SK-N-SH (cell line): ENCODE measurements around the gene TEK. TPM values are rescaled to one million over a fixed set of nuclear protein-coding genes. Genes with fewer than 3 reads are reported as not detected.

ENCODE experiments used
- CTCF ChIA-PET: fragments of 300-600, 350-600 bp; formaldehyde crosslinking; extraction: SDS; loops from one replicate; lab custom pipeline; 2021; lab: Yijun Ruan, JAX
- POLR2A ChIA-PET: fragments of 350-600 bp; sonication (Branson Sonifier 250); formaldehyde crosslinking; extraction: SDS; loops from one replicate; lab custom pipeline; 2020; ENCODE audit warnings: antibody characterized with exemption, inconsistent platforms; lab: Yijun Ruan, JAX
- DNase-seq: peaks from one replicate; pipeline ENCODE4 v3.0.0; 2012
- H2AFZ ChIP-seq: fragments of 200-600 bp; sonication (generic); 2 replicates; pipeline ENCODE4 v1.8.1; 2016; ENCODE audit warnings: antibody characterized with exemption, mild to moderate bottlenecking, low read depth
- H3F3A ChIP-seq: fragments of 200-600 bp; sonication (generic); replicated peaks from 2 replicates; pipeline ENCODE3; 2016; ENCODE audit warnings: antibody characterized with exemption, mild to moderate bottlenecking; ENCODE audit not compliant: insufficient read depth
- H3K27ac ChIP-seq, 2 experiments: fragments of 200-500 bp in 1 of 2; fragments of 200-600 bp in 1 of 2; sonication (Bioruptor generic) in 1 of 2; sonication (generic), shearing (Covaris generic) in 1 of 2; 2 replicates each; pipeline versions ENCODE4 v1.5.1 to v1.6.1; 2014 to 2016; ENCODE audit warnings: low read depth in 2 of 2, inconsistent platforms in 1 of 2, low read length in 1 of 2, mild to moderate bottlenecking in 1 of 2, mixed read lengths in 1 of 2
- H3K27me3 ChIP-seq: fragments of 200-600 bp; sonication (generic), shearing (Covaris generic); 2 replicates; pipeline ENCODE4 v1.6.1; 2016; ENCODE audit warnings: mixed run types; ENCODE audit not compliant: insufficient read depth
- H3K36me3 ChIP-seq, 2 experiments: fragments of 200-500 bp in 1 of 2; fragments of 200-600 bp in 1 of 2; sonication (Bioruptor generic) in 1 of 2; sonication (generic) in 1 of 2; replicated peaks in 1 of 2; 2 replicates each; pipeline versions ENCODE3 to v1.5.1; 2014 to 2016; ENCODE audit warnings: low read length in 1 of 2, mild to moderate bottlenecking in 1 of 2; ENCODE audit not compliant: insufficient read depth in 2 of 2, control insufficient read depth in 1 of 2
- H3K4me1 ChIP-seq, 2 experiments: fragments of 200-500 bp in 1 of 2; fragments of 200-600 bp in 1 of 2; sonication (Bioruptor generic) in 1 of 2; sonication (generic), shearing (Covaris generic) in 1 of 2; 2 replicates each; pipeline versions ENCODE4 v1.5.1 to v1.6.1; 2014 to 2016; ENCODE audit warnings: low read depth in 1 of 2, low read length in 1 of 2, mixed run types in 1 of 2; ENCODE audit not compliant: insufficient read depth in 2 of 2, control insufficient read depth in 1 of 2
- H3K4me2 ChIP-seq: fragments of 200-600 bp; sonication (generic), shearing (Covaris generic); 2 replicates; pipeline ENCODE4 v1.6.1; 2017; ENCODE audit warnings: mixed run types
- H3K4me3 ChIP-seq, 2 experiments: fragments of 200-500 bp in 1 of 2; fragments of 200-600 bp in 1 of 2; sonication (Bioruptor generic) in 1 of 2; sonication (generic), shearing (Covaris generic) in 1 of 2; 2 replicates each; pipeline versions ENCODE4 v1.5.1 to v1.8.1; 2014 to 2016; ENCODE audit warnings: low read depth in 2 of 2, inconsistent platforms in 1 of 2, low read length in 1 of 2, mild to moderate bottlenecking in 1 of 2, mixed read lengths in 1 of 2, moderate library complexity in 1 of 2
- H3K79me2 ChIP-seq: fragments of 200-600 bp; sonication (generic); 2 replicates; pipeline ENCODE4 v1.8.1; 2017; ENCODE audit warnings: mild to moderate bottlenecking; ENCODE audit not compliant: insufficient read depth
- H3K9ac ChIP-seq: fragments of 200-600 bp; sonication (generic); 2 replicates; pipeline ENCODE4 v1.6.1; 2017; ENCODE audit warnings: mixed run types
- H3K9me2 ChIP-seq: fragments of 200-600 bp; sonication (generic); 2 replicates; pipeline ENCODE4 v1.6.1; 2017; ENCODE audit warnings: mixed run types
- H3K9me3 ChIP-seq: fragments of 200-600 bp; sonication (generic); 2 replicates; pipeline ENCODE4 v1.6.1; 2017; ENCODE audit warnings: mixed run types, mild to moderate bottlenecking, moderate library complexity
- H4K20me1 ChIP-seq: fragments of 200-600 bp; sonication (generic); 2 replicates; pipeline ENCODE4 v1.6.1; 2017; ENCODE audit warnings: mild to moderate bottlenecking, mixed run types; ENCODE audit not compliant: insufficient read depth
- ELF1 ChIP-seq: IDR thresholded peaks from 2 replicates; pipeline ENCODE4 v1.4.0; 2012
- EZH2phosphoT487 ChIP-seq: fragments of 200-600 bp; sonication (generic); IDR thresholded peaks from 2 replicates; pipeline ENCODE4 v1.6.1; 2017; ENCODE audit warnings: low read depth, mixed run types, mild to moderate bottlenecking, antibody characterized with exemption, moderate library complexity, borderline replicate concordance
- FOXJ3 ChIP-seq: sonication (generic); formaldehyde crosslinking; IDR thresholded peaks from 2 replicates; pipeline ENCODE4 v1.5.1; 2020; ENCODE audit warnings: mild to moderate bottlenecking, missing genetic modification reagents
- FOXM1 ChIP-seq: IDR thresholded peaks from 2 replicates; pipeline ENCODE4 v1.4.0; 2012; ENCODE audit warnings: low read depth, mild to moderate bottlenecking
- GABPA ChIP-seq: IDR thresholded peaks from 2 replicates; pipeline ENCODE4 v1.4.0; 2012; ENCODE audit warnings: low read depth, mild to moderate bottlenecking
- GATA2 ChIP-seq: sonication (generic); formaldehyde crosslinking; IDR thresholded peaks from 2 replicates; pipeline ENCODE4 v1.5.0; 2020; ENCODE audit warnings: mild to moderate bottlenecking, missing genetic modification reagents
- JUND ChIP-seq: IDR thresholded peaks from 2 replicates; pipeline ENCODE4 v1.4.0; 2012
- MXI1 ChIP-seq: IDR thresholded peaks from 2 replicates; pipeline ENCODE4 v1.6.1; 2012; ENCODE audit warnings: mild to moderate bottlenecking, low read depth, low read length, improper control_type of control experiment
- NFIC ChIP-seq: IDR thresholded peaks from 2 replicates; pipeline ENCODE4 v1.4.0; 2012; ENCODE audit warnings: borderline replicate concordance
- RAD21 ChIP-seq: IDR thresholded peaks from 2 replicates; pipeline ENCODE4 v1.6.1; 2012; ENCODE audit warnings: mild to moderate bottlenecking, low read length
- RCOR1 ChIP-seq: fragments of 150-350 bp; IDR thresholded peaks from 2 replicates; pipeline ENCODE4 v1.6.1; 2017; ENCODE audit warnings: antibody characterized with exemption, low read length
- SIN3A ChIP-seq: IDR thresholded peaks from 2 replicates; pipeline ENCODE4 v1.6.1; 2012; ENCODE audit warnings: low read depth, mild to moderate bottlenecking, low read length, moderate library complexity, borderline replicate concordance
- SMC3 ChIP-seq: IDR thresholded peaks from 2 replicates; pipeline ENCODE4 v1.6.1; 2012; ENCODE audit warnings: low read depth, low read length, improper control_type of control experiment
- TAF1 ChIP-seq: IDR thresholded peaks from 2 replicates; pipeline ENCODE4 v1.6.1; 2012; ENCODE audit warnings: low read depth, mild to moderate bottlenecking, low read length, moderate library complexity, borderline replicate concordance
- TCF12 ChIP-seq: IDR thresholded peaks from 2 replicates; pipeline ENCODE4 v1.4.0; 2012
- YY1 ChIP-seq: IDR thresholded peaks from 2 replicates; pipeline ENCODE4 v1.4.0; 2012; ENCODE audit warnings: low read depth, mild to moderate bottlenecking
- WGBS: methylation state at CpG from one replicate; pipeline ENCODE4 v1.1.6; 2017; ENCODE audit warnings: low lambda C conversion rate; 5-methylcytosine and 5-hydroxymethylcytosine counted together
- polyA plus RNA-seq, 3 experiments: library from polyadenylated mRNA; depleted of rRNA; stranded (reverse); fragments of >200 nt; gene quantifications; 2 replicates each; pipeline ENCODE4 v1.2.3, GENCODE V29; 2012
- small RNA-seq, 7 experiments: library from RNA; depleted of rRNA; stranded (forward); fragments of <200 nt; gene quantifications; one replicate each; pipeline ENCODE3, GENCODE V24; 2012
- TF ChIP-seq, protein P1 (sequence below): IDR thresholded peaks from 2 replicates; pipeline ENCODE4 v1.4.0; 2012; ENCODE audit warnings: low read depth, borderline replicate concordance

TEK gene
- polyA plus RNA-seq, 1 of the 3 experiments (the other 2 are of a cell fraction), result 0.03 TPM

GRCh38 chr9:27278374-27278773 is 169.3 kb downstream of the TEK start:
- no peak overlapping the region for H3K4me2 ChIP-seq
- no peaks in the 10 kb centered on the region for H3K79me2 ChIP-seq
- no peaks in the 10 kb centered on the region; the same call in 1 of the 2 replicates for H3K27me3 ChIP-seq
- no peak for DNase-seq
- H3K27ac ChIP-seq, result no peak overlapping the region
- H4K20me1 ChIP-seq, result no peaks in the 10 kb centered on the region
- no peaks in the 10 kb centered on the region; a peak in 1 of 4 replicates for H3K4me1 ChIP-seq
- no peaks in the 10 kb centered on the region for H3K36me3 ChIP-seq
- POLR2A ChIA-PET, result no interaction called here
- H2AFZ ChIP-seq, result no peak overlapping the region
- no peak overlapping the region for H3K9ac ChIP-seq
- H3F3A ChIP-seq, result peaks cover 7% of the 10 kb centered on the region
- H3K4me3 ChIP-seq, result no peak overlapping the region
- H3K9me2 ChIP-seq, result no peaks in the 10 kb centered on the region
- no peaks in the 10 kb centered on the region for H3K9me3 ChIP-seq
- TF ChIP-seq, protein P1, sequence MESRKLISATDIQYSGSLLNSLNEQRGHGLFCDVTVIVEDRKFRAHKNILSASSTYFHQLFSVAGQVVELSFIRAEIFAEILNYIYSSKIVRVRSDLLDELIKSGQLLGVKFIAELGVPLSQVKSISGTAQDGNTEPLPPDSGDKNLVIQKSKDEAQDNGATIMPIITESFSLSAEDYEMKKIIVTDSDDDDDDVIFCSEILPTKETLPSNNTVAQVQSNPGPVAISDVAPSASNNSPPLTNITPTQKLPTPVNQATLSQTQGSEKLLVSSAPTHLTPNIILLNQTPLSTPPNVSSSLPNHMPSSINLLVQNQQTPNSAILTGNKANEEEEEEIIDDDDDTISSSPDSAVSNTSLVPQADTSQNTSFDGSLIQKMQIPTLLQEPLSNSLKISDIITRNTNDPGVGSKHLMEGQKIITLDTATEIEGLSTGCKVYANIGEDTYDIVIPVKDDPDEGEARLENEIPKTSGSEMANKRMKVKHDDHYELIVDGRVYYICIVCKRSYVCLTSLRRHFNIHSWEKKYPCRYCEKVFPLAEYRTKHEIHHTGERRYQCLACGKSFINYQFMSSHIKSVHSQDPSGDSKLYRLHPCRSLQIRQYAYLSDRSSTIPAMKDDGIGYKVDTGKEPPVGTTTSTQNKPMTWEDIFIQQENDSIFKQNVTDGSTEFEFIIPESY, result no peak
- no peak for TF ChIP-seq TCF12
- no peak for TF ChIP-seq MXI1
- TF ChIP-seq GABPA, result no peak
- no peak for TF ChIP-seq GATA2 (CRISPR knock-in tag)
- TF ChIP-seq ELF1, result no peak
- no peak for TF ChIP-seq SMC3
- no peak for TF ChIP-seq RCOR1
- TF ChIP-seq, all 33 proteins: peak for 0
- WGBS, result 26% methylated on average over 1 of the region's 1 CpG
- CTCF ChIA-PET, result interaction anchor here (1.1 to 2.7 kb wide), 2 partner anchors 230 to 246 kb away, joined by 3 to 9 read pairs; no protein-coding TSS in a partner anchor

DNA sequence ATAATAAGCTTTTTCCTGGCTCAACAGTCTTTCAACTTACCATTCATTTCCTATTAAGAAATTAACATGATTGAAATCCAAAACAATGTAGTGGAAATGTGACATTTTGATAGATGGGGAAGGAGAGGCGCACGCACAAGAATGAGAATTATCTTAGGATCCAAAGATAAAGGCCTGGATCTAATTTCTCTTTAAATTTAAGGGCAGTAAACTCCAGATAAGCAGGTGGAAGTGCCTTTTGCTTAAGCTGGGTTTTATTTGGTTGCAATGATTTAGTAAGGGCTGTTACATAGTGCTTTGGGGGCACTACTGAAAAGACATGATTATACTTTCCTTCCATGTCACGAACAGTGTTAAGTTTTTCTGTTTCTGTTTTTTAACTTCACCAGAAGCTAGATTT is 170.6 kb downstream of the TEK start:
- Histone ChIP-seq H3K9me3 (no peaks in the 10 kb centered on the region), H3K36me3 (no peaks in the 10 kb centered on the region), H3K27ac (no peak overlapping the region), H3K4me1 (no peaks in the 10 kb centered on the region; a peak in 1 of 4 replicates)
- TF ChIP-seq EZH2phosphoT487 (no peak), TCF12 (no peak), TAF1 (no peak), FOXM1 (no peak), SIN3A (no peak), JUND (no peak), ELF1 (no peak), NFIC (no peak), RCOR1 (no peak), YY1 (no peak), FOXJ3 (CRISPR knock-in tag) (no peak), RAD21 (no peak)
- TF ChIP-seq, all 33 proteins: peak for 0
- ChIA-PET CTCF (interaction anchor here (0.6 to 2.7 kb wide), 4 partner anchors 12 to 247 kb away, joined by 3 to 9 read pairs (median 4); no protein-coding TSS in a partner anchor), POLR2A (no interaction called here)
- H3K4me2 ChIP-seq, result no peak overlapping the region
- no peaks in the 10 kb centered on the region for H3K79me2 ChIP-seq
- no peaks in the 10 kb centered on the region for H4K20me1 ChIP-seq
- DNase-seq, result no peak
- no peak overlapping the region for H2AFZ ChIP-seq
- no peak overlapping the region for H3K4me3 ChIP-seq
- no peak overlapping the region for H3K9ac ChIP-seq
- H3K27me3 ChIP-seq, result no peaks in the 10 kb centered on the region; the same call in 1 of the 2 replicates
- 64% methylated on average over 3 of the region's 3 CpGs for WGBS
- no peaks in the 10 kb centered on the region for H3K9me2 ChIP-seq
- peaks cover 7% of the 10 kb centered on the region for H3F3A ChIP-seq

Small RNAs within 50 kb of the gene (small RNA-seq; reads per million reads assigned to genes)
- 0 reads per million in 7 experiments for gene AL355433.1
- 0 reads per million in 7 experiments for gene RNA5SP280

Other genes with a start within 250 kb of the TEK start
- gene CAAP1, start 216.4 kb upstream of the TEK start, polyA plus RNA-seq (2012; rRNA removed), result 20.8 and 21.3 TPM in 2 replicates
- 13.4 and 14.0 TPM in 2 replicates for gene PLAA, start 162.0 kb upstream of the TEK start, polyA plus RNA-seq (2012; rRNA removed)
- gene IFT74, start 152.8 kb upstream of the TEK start, polyA plus RNA-seq (2012; rRNA removed), result 6.3 and 7.3 TPM in 2 replicates
- not detected in 2 replicates for gene LRRC19, start 103.6 kb upstream of the TEK start, polyA plus RNA-seq (2012; rRNA removed)
- not detected in 2 replicates for gene EQTN, start 187.9 kb downstream of the TEK start, polyA plus RNA-seq (2012; rRNA removed)